Activated CD8-positive, alpha-beta memory T cell treated with anti-CD3 and anti-CD28 coated beads, Interleukin-2, amount 50 U/mL, for 1 hour (primary cell): ENCODE measurements around the gene SCYGR3.

Experiments
- DNase-seq: peaks from one replicate; pipeline ENCODE4 v3.0.0-alpha.2; 2020; ENCODE audit errors: extremely low read depth

SCYGR3 gene, protein sequence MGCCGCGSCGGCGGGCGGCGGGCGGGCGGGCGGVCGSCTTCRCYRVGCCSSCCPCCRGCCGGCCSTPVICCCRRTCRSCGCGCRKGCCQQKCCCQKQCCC

DNA sequence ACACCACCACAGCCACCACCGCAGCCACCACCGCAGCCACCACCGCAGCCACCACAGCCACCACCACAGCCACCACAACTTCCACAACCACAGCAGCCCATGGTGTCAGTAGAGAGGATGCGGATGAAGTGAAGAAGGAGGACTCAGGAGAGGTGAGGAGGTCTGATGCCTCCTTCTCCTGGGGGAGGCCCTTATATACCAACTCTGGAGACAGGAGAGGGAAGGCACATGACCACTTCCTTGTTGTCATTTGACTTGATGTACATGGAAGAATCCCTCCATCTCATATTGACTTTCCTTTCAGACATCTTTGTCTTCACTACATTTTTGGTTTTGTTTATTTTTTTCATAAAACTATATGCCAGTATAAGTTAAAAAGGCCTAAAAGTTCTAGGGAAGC, at the start of gene SCYGR3:
SCYGR3 (minus strand) TSS at position 101 of the 400 bp plus-strand sequence; CDS start at position 101, 0 bp downstream.
- no peak for DNase-seq

DNA sequence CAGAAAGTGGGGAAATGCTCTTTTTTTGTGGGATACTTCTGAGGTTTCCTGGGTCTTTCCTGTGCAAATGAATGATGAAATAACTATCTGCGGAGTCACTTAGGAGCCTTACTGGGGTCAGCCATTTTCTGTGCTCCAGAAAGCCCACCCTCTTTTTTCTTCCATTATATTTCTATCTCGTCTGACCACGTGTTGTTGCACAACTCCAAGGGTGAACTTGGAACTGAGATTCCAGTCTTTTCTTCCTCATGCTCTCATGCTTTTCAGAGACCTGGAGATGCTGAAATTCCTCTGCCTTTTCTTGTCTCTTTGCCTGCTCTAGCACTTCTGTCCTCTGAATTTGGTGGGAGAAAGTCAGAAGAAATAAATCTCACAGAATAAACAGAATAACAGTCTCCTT, 47.2 kb upstream of the SCYGR3 start:
- DNase-seq = no peak

DNA sequence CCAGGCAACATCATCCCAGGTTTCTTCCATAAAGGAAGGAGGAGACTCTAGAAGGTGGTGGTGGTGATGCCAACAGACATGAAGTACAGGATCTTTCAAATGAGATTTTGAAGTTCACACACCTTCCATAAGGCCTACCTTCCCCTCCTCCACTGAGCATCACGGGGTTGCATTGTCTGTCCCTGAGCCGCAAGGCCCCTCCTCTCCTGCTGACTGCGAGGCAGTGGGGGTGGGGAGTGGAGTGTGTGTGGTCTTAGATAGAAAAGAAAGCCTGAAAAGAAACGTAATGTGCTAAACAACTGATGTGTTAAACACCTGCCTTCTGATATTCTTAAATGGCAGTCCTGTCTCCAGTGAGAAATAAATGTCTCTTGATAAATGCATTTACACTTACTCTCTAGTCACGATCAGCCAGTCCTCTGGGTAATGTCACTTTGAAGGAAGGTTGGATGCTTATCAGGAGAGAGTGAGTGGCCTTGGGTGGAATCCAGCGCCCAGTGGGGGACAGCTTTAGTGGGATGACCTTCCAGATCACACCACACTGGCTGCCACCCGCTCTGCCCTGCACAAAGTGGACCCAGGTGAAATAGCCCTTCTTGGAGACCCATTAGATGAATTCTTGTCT, 46.5 kb upstream of the SCYGR3 start:
- DNase-seq = no peak

DNA sequence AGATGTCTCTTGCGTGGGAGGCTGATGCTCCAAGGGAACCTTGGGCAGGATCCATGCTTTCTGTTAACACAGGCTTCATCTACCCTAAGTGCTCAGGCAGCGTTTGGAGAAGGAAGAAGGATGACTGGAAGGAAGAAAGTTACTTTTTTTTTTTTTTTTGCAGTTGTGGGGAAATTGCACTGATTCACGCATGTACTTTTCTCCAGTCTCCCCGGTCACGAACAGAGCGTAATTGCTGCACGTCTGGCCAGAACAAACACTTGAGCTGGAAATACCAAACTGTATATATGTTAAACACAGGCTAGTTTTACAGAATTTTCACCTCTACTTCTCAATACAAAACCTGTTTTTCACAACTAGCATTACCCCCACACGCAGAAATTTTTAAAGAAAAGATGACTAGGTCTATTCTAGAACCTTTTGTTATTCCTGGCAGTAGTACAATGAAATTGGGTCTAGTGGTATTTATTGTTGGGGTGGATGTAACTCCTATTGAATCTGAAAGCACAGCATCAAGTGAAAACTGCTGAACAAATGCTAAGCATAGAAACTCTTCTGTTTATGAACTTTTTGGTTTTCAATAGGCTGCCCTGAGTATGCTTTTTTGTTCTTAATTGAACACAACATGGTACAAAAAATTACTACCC, 42.7 kb upstream of the SCYGR3 start:
- DNase-seq = no peak

DNA sequence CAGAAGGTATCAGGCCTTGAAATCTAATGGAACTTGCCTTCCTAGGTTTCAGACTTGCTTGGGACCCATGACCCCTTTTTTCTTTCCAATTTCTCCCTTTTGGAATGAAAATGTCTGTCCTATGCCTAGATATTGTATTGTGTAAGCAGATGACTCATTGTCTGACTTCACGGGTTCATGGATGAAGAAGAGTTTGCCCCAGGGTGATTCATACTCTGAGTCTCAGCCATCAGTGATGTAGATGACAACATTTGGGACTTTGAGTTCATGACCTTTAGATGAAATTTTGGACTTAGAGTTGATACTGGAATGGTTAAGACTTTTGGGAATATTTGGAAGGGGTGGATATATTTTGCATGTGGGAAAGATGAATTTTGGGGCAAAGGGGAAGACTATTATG, 40.8 kb upstream of the SCYGR3 start:
- no peak for DNase-seq

DNA sequence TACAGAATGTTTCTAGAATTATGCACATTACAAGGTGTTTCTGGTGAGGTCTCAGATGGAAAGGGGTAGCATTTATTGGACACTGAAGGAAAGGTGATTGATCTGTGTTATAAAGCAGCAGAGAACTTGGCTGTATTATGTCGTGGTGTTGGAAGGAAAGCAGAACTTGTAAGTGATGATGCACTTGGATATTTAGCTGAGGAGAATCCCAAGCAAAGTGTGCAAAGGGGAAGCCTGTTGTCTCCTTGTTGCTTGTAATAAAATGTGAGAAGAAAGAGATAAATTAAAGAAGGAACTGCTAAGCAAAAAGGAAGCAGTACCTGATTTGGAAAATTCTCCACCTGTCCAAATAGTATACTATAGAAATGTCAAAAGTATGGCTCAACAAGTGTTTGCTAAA, 39.8 kb upstream of the SCYGR3 start:
- no peak for DNase-seq

DNA sequence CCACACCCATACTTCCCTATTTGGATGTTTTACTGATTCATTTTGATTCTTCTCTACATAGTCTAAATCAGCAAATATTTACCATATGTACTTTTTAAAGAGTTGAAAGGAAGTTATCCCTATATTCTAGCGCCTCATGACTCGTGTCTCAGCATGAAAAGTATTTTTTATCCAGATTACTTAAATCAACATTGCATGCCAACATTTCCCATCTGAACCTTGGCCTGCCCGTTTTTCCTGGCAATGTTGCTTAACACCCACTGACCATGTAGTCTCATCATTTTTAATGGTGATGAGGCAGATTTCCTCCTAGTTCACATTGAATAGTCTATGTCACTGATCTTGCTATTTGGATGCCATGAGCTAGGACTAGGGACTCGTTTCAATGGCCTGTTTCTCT, 38.8 kb upstream of the SCYGR3 start:
- no peak for DNase-seq

DNA sequence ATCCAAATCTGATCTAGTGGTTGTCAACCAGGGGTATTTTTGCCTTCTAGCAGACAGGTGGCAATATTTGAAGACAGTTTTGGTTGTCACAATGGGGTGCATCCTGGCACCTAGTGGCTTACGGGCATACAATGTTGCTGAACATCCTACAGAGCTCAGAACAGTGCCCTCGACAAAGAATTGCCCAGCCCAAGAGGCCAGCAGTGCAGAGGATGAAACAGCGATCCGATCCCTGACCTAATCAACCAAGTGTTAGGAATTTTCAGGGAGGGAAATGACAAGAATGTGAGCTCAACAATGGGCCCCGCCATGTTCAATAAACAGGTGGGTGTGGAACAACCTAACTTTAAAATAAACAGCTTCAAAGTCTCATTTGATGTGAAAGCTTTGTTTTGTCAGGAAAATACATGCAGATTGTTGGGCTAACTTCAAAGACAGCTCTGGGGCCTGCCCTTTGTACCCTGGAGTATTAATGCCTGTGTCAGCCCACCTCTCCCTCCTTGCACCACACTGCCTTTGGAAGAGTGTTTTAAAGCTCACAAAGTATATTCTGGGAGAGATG, 29.4 kb upstream of the SCYGR3 start:
- DNase-seq = no peak

DNA sequence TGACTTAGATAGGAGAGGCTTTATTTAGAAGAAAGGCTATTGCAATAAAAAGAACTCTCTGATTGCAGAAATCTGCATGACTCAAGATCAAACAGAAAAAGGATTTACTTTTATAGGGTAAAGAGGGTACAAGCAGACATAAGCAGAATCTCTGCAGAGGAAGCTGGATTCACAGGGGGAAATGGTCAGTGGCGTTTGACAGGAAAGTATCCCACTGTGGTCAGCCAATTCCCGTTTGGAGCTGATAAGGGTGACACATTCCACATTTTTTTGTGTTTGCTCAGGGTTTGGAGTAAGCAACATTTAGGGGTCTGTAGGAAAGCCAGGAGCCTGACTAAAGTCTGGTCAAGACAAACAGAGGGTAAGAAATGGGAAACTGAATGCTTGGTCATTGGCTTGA, 28.0 kb upstream of the SCYGR3 start:
- no peak for DNase-seq

DNA sequence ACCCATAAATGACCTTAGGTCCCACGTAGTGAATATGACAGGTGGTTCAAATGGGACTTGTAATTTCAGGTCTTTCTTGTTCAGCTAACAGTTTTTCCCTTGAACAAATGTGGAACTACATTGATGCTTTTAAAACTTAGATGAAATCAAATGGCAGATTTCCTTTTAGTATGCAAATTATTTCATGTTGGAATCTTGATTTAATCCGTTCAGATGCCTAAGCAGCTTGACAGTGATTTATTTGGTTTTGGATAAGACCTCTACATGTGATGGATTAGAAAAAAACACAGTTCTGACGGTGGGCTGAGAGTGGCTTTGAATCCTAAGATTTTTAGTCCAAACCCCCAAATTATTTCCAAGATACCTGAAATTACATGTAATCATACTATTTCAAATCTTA, 19.6 kb upstream of the SCYGR3 start:
- DNase-seq = no peak

DNA sequence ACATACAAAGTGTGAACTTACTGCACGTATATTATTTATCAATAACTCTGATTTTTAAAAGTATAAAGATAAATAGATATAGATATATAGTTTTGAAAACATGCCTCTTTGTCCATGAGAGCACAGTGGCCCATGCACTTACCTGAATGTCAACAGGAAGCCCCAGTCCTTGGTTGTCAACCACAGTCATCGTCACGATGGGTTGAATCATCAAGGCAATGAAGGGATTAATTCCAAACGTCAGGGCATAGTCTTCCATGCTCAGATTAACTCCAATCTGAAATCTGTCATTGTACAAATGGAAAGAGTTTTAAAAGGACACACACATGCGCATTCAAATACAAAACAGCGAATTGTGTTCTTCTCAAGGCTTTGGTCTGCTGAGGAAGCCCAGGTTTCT, 18.2 kb upstream of the SCYGR3 start:
- DNase-seq = no peak

DNA sequence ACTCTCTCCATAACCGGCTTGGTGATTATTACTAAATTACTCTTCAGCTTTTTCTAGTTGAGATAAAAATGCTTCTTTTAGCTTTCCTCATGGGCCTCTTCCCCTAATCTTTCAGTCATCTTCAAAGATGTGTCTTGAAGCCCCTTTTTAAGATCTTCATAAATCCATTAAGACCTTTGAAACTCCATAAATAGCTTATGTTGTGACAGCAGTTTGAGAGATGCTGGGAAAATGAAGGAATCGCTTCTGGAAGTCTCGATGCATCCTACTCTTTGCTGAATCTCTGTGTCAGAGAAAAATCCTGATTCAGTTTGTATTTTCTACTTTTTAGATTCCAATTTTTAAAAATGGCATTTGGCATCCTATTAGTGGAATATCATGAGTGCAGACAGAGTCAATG, 15.7 kb upstream of the SCYGR3 start:
- DNase-seq = no peak

DNA sequence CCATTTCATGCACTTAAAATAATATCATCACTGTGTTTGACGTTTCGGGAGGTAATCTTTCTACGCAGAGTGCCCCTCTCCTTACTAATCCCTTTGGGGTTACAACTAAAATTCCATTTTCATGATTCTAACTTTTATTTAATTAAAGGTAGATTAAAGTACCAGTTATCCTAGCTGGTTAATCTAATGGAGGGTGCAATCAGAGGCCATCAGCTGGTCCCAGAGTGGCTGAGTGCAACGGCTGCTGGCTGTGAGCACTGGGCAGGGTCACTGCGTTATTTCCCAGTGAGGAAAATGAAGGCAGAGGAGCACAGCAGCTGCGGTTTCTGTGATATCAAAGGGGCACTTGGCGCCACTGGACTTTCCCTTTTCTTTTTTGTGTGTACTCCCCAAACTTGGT, 14.8 kb upstream of the SCYGR3 start:
- no peak for DNase-seq

DNA sequence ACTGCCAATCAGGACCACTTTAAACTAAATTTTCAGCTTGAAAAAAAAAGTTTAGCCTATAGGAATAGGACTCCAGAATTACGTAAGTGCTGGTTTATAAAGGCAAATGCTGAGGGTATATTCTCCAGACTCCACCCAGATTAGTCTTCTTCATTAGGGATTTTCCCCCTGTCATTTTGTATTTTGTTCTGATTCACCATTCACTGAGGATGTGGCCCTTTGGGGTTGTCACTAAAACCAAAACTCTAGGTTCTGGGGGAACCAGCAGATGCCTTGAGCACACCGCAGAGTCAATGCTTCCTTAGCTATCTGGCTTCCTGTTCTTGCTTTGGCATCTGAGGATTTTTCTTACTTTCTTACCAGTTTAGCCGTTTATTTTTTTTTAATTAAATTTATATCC, 13.1 kb upstream of the SCYGR3 start:
- DNase-seq = no peak

DNA sequence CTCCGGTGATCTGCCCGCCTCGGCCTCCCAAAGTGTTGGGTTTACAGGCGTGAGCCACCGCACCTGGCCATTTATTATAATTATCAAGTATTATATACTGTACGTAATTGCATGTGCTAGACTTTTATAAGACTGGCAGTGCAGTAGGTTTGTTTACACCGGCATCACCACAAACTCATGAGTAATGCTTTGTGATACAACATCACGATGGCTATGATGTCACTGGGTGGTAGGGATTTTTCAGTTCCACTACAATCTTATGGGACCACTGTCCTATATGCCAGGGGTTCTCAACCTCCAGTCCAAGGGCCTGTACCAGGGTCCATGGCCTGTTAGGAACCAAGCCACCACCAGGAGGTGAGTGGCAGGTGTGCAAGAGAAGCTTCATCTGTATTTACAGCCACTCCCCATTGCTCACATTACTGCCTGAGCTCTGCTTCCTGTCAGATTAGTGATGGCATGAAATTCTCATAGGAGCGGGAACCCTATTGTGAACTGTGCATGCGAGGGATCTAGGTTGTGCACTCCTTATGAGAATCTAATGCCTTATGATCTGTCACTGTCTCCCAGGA, 12.0 kb upstream of the SCYGR3 start:
- no peak for DNase-seq

DNA sequence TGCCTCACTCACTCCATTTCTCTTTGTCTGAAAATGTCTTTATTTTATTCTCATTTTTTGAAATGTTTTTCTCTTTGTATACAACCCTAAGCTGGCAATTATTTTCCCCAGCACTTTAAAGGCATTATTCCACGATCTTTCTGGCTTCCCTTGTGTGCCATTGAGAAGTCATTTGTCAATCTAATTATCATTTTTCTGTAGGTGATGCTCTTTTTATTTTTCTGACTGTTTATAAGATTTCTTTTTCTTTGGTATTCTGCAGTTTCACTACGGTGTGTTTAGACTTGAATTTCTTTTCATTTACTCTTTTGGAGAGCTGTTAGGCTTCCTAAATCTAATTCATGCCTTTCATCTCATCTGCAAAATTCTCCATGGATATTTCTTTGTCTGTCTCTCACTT, 10.8 kb upstream of the SCYGR3 start:
- DNase-seq = no peak

DNA sequence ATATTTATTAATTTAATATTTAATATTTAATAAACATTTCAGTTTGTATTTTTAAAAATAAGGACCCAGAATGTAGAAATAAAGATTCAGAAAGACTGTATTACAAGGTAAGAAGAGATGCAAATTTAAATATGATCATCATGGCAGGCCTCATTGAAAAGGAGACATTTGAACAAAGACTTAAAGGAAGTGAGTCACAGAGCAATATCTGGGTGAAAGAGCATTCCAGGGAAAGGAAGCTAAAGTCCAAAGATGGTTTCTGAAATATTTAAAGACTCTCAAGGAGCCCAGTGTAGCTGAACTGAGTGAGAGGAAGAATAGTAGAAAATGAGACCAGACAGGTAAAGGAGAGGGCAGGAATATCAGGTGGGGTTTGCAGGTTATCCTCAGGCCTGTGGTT, 8.6 kb upstream of the SCYGR3 start:
- no peak for DNase-seq

DNA sequence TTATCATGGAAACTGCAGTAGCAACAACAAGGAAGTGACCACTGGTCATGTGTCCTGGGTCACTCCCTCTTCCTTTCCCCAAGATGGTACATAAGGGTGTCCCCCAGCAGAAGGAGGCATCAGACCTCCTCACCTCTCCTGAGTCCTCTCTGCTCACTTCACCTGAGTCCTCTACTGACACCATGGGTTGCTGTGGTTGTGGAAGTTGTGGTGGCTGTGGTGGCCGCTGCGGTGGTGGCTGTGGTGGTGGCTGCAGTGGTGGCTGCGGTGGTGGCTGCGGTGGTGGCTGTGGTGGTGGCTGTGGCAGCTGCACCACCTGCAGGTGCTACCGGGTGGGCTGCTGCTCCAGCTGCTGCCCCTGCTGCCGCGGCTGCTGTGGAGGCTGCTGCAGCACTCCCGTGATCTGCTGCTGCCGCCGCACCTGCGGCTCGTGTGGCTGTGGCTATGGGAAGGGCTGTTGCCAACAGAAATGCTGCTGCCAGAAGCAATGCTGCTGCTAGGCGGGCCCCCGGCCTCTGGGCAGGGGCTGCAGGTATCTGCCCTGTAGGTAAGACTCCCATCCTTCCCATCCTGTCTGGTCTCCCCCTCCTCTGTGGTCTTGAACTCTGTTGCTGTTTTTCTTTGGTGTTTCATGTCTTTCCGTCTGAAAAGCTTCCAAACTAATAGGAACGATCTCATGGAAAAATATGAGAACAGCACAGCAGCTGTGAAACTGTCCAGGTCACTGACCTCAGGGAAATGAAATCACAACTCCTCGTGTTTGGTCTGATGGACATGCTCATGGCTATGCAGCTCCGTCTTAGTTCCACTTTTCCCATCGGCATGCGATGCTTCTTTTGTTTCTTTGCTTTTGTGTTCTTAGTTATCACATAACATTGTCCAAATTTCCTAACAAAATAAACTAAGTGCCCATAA, 2.9 kb upstream of the SCYGR3 start, which contains the start of gene SCYGR4:
SCYGR4 (plus strand) TSS at position 183 of the 915 bp plus-strand sequence; CDS start at position 183, 0 bp downstream.
- no peak for DNase-seq

DNA sequence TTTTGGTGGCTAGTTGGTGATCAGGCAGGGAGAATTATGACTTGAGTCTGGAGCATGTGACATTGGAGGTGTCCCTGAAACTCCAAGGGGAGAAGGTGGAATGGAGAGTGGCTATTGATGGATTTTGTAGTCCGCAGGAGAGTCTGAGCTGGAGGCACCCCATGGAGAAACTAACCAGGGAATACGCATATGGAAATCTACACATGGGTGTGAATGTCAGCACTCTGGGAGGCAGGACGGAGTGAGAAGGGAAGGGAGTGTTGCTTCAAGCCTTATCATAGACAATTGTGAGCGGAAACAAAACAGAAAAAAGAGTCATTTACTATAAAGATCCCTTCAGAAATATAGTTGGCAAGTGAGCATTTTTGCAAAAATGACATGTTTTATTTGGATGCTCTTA, 2.0 kb upstream of the SCYGR3 start:
- DNase-seq = no peak

DNA sequence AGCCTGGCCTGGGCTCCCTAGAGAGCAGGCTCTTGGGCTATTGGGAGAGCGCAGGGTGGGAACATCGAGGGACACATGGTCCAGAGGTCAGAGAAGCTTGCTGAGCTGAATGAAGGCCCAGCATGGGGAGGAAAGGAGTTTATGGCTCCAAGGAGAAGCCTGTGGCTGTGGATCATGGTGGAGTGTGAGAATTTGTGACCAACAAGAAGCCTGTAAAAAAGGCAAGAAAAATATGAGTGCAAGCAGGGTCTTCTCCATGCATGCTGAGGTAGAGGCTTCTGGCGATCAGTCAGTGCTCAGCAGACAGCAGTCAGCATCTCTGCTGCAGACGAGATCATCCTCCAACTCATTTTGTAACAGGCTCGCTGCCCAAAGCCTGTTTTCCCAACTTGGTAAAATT, 1.3 kb upstream of the SCYGR3 start:
- DNase-seq = no peak

DNA sequence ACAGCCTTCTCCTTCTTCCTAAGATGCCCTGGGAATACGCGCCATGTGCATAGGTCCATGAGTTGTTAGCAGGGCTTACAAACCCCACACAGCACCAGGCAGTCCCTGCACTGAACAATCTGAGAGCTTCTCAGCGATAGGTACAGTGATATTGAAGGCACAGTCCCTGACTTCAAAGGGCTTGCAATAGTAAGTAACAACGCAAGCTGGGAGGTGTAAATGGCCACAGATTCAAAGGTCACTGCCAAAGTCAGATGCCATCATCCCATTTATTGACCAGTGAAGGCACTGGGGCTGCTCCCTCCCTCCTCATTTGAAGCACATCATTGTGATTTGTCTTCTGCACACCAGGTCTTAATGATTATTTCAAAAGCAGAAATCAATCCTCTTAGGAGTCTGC, 541 bp upstream of the SCYGR3 start:
- DNase-seq = no peak

DNA sequence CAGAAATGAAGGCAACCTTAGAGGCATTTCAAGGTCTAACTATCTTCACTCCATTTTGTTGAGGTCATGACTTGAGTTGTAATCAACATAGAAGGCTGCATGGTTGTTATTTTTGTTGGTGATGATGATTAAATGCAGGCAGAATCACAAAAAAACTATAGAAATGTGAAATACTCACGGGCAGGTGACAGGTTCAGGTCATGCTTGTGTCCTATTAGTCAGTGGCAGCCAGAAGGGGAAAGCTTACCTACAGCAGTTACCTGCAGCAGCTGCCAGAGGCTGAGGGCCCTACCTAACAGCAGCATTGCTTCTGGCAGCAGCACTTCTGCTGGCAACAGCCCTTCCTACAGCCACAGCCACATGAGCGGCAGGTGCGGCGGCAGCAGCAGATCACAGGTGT, 394 bp downstream of the SCYGR3 start:
- no peak for DNase-seq
